Sciatic nerve (tissue), 2 donors: ENCODE results near the gene NKX2-1. TPM values are rescaled to one million over a fixed set of nuclear protein-coding genes. Genes with fewer than 3 reads are reported as not detected.
"Not testable (repeated sequence)": the region's sequence is repeated elsewhere in the genome, so short reads cannot be mapped to it uniquely, and the experiment has no call there.

ENCODE experiments used
- ATAC-seq: fragments of 200-7000 bp; cut with Tn5 transposase; one replicate; pipeline ENCODE4 v1.9.1; 2020; ENCODE audit warnings: mild to moderate bottlenecking, moderate library complexity
- DNase-seq: peaks from one replicate; pipeline ENCODE4 v3.0.0-alpha.2; 2020; ENCODE audit warnings: low spot score
- intact Hi-C: fragments of 100-400 bp; cut with DNase I; formaldehyde crosslinking; loops from one replicate; pipeline ENCODE4 v1.14.2; 2022
- total RNA-seq: library from RNA; stranded (reverse); fragmentation: NEBNext Ultra II Directional; extraction: Animal tissue kit (Norgen Biotek cat#: 25700); gene quantifications from one replicate; pipeline ENCODE4 v1.2.1, GENCODE V29; 2021
- donor health status: DM: no; HTN: no; CAD: no.
- donor health status: DM: no; HTN: no; CAD: no.

NKX2-1 gene
- total RNA-seq, 1 donor from 2014 or later, result 0.22 TPM

DNA sequence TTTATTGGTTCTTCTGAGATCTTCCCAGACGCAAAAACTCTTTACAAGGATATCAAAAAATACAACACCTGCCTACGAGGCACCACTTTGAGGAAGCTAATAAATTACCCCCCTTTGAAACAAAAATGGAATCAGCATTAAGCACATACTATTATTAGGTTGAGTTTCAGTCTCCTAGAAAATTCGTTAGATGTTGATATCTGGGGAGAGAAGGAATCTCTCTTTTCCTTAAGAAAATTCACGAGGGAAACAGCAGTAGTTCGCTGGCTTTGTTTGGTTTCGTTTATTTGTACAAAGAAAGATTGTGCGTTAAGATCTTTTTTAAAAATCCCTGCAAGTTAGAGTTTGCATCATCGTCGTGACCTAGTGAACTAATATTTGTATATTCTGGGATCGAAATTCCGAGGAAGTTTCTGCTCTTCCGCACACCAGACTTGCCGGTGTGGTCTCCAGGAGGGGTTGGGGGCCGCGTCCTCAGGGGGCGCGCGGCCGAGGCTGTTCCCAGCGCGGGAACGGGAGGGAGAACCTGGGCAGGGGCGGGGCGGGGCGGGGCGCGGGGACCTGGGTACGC, 12.1 kb downstream of the NKX2-1 start:
- ATAC-seq (no peak), DNase-seq (no peak)
- intact Hi-C loops, result no loop called here

DNA sequence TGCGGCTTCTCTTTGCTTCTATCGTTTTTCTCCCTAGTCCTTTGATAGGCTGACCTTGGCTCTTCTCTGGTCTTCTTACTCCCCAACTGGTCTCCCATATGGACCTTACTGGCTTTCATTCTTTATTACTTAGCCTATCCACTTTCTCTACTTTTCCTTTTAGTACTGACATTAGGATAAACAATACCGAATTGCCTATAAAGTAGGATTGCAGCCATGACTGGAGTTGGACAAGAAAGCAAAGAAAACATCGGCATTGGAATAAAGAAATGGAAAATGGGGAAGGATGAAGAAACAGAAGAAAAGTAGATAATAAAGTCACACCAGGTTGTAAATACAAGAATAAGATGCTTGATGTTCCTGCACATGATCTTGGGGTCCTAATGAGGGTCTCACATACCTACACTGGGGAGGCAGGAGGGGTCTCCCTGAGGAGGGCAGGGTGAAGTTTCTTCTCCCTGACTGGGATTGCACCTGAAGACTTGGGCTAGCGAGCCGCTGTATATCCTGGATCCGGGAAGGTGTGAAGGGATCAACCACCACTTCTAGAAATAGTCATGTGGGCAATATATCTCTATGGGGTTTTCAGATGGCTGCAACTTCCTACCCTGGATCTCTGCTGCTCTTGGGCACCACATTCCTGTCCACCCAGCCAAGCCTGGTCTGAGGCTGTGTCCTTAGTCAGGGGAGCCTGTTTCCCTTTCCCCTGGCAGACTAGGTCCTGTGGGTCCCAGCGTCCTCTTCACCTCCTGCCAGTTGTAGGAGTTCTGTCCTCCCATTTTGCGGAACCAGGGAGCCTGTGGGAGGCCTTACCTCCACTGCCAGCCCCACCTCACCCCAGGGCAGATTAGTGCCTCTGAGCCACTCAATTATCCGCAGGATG, 13.1 kb downstream of the NKX2-1 start:
- ATAC-seq (no peak), DNase-seq (no peak)
- intact Hi-C loops, result no loop called here

DNA sequence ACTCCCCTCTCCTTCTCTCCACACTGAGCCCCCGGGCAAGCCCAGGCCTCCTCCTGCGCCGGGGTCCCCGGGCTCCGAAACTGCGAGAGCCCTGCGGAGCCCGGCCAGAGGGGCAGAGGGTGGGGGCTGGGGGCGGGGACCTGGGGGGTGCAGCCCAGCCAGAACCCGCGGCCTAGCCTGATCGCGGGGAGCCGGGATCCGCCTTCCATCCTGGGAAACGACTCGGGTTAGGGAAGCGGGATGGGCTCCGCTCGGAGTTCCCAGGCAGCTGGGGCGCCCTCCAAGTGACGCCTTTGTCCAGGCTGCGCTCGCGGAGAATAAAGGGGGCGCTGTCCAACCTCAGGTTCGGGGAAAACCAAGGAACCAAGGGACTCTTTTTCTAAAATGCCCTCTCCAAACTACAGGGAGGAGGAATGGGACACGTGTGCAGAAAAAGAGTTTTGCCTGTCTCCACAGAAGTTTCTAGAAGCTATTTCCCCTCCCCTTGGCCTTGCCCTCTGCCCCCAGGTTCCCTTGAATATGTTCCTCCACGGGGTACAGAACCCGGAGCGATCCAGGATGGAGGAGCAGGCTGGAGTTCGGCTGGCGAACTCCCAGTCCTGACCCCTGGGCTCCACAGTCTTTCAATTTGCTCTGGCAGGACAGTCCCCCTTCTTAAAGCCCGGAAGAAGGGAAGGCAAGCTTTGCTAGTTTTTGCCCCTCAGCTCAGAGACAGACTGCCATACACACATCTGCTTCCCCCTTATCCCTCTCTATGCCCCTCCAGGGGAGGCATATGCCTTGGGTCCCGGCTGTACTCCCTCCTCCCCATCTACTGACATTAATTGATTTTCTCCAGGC, 13.9 kb downstream of the NKX2-1 start:
- DNase-seq (no peak), ATAC-seq (no peak)
- intact Hi-C loops, result no loop called here

DNA sequence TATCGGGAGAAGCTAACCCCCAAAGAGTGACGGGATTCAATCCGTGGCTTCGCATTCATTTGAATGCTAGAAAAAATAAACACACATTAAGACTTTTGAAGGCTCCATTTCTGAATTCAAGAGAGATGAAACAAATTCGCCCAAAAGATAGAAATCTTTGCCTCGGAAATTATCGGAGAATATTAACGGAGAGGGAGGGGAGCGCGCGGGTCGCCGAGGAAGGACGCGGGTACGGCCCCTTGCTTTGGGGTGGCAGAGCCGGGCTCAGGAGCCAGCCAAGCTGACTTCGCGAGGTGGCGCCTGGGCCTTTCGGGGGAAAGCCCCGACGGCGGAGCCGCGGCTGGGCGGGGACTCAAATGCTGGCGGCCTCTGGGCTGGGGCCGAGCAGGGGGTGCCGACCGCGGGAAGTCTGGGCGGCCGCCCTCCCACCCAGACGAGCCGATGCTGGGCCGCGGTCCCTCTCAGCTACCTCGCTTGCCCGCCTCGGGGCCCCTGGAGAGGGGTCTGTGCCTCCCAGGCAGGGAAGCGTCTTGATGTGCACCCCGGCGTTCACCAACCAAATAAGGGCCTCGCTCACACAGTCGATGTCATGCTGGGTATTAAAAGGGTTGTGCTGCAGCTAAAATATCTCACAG, 14.7 kb downstream of the NKX2-1 start:
- ATAC-seq (no peak), DNase-seq (no peak)
- intact Hi-C loops, result no loop called here

DNA sequence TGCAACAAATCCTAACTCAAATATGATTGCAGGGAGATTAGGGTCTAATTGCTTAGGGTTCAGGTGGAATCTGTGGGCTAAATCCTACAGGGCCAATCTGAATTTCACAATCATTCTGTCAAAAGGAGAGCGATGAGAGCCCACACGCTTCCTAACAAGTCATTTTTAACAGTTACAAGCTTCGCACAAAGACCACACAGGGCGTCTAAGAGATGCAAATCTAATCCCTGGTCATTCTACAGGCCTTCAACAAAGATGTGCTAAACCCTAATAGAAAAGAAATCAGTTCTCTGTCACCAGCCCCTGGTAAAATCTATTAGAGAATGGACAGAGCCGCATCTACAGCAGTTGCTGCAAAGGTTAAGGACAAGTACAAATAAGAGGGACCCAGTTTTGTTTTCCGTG, 15.3 kb downstream of the NKX2-1 start:
- ATAC-seq (no peak), DNase-seq (no peak)
- intact Hi-C loops, result no loop called here

DNA sequence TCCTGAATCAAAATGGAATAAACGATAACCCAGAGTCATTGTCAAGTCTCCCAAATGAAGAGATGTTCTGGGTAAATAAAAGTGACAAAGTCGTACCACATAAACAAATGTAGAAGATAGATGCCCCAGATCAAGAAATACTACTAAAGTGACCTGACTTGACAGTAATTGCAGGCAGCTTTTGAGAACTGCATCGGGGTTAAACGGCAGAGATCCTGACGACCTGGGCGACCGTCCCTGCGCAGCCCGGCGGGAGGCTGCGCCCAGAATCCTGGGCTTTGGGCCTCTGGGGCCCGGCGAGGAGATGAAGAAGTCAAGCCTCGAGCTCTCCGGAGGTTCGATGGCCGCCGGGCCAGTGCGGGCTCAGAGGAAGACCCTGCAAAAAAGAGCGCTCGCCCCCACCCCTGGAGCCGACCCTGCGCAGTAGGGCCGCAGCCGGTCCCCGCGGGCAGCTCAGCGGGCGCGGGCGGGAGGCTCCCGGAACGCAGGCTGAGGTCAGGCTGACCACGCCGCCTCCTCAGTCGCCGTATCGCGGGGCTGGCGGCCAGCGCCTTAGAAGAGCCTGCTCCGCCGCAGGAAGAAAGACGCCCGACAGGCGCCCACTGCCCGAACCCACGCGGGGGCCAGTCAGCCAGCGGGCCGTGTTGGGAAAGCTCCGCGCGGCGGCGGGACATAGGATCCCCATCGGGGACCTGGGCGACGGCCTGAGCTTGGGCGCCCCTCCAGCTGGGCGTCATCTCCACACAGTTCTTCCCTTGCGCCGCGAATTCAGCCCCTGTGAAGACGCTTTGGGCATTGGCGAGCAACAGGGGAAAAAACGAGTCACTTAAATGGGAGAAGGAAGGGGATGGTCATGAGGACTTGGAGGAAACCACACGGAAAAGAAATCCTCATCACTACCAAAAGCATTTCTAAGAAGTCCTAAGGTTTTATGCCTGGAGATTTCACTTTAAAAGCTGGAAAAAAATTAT, 16.0 kb downstream of the NKX2-1 start:
- intact Hi-C loops, result no loop called here
- ATAC-seq, result no peak
- DNase-seq, result no peak

DNA sequence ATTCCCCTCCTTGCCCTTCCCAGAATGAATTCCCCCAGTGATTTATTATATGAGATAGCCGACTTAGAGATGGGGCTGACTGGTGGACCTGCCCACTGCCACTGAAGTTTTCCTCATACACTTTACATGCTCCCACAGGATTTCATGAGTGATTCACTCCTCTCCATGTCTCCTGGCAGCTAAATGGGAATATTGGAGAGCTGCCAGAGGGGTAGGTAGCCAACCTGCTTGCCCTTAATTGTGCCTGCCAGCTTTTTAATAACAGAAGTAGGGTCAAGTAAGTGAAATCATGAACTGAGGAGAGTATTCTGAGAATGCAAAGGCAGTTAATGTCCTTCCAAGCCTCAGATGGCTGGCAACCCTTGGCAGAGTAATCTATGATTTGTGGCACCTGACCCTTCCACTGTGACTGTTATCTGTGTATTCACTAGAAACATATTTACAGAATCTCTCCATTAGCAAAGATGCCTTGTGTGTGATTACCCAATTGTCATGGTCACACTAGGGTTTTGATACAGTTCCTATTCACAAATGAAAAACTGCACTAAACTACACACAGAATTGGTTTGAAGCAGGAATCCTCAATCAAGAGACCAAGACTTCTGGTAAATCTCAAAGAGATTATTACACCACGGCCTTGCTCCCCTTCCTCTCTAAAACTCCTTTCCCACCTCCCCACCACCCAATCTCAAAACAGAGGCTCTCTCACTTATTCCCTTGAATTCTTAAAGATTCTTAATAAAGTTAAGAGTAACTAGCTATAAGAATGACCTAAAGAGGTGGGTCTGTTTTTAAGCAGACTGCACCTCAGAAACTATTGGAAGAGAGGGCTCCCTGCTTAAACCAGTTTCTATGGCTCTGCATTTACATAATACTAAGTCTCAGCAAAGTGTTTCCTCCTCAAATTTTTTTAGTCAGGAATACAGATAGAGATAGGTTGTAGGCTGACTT, 17.2 kb downstream of the NKX2-1 start:
- intact Hi-C loops, result no loop called here
- no peak for DNase-seq

DNA sequence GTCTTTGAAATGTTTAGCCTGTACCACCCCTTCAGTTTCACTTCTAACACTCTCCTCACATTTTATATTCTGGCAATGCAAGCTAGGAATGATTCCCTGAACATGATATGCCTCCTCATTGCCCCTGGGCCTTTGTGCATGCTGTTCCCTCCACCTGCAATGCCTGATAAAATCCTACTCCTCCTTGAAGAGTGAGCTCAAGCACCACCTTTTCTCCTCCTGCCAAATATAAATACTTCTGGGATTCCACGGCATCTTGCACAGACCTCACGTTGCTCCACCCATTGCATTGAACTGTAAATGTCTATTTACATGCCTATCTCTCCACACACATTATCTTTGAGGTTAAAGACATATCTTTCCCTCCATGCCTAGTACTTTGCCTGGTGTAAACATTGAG, 21.1 kb downstream of the NKX2-1 start:
- DNase-seq, result no peak
- ATAC-seq, result no peak
- intact Hi-C loops, result no loop called here

More for the DNA sequence above, 17.2 kb downstream of the NKX2-1 start:
- ATAC-seq, result no peak

DNA sequence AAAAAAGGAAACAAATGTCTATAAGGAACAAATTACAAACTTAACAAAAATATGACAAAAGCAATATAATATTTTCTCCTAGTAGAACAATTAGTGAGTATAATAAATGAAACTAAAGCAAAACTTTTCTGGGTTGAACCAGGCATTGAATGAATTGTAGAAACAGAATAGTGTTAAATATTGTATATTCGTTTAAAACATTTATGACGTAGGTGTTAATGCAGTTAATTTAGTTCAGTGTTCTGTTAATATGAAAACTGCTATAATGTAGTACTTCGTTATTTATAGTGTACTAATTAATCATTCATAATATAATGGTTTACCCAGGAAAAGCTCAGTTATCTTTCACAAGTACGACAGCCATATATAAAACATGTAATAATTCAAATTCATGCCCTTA, 23.7 kb downstream of the NKX2-1 start:
- intact Hi-C loops, result no loop called here
- ATAC-seq (no peak), DNase-seq (no peak)

DNA sequence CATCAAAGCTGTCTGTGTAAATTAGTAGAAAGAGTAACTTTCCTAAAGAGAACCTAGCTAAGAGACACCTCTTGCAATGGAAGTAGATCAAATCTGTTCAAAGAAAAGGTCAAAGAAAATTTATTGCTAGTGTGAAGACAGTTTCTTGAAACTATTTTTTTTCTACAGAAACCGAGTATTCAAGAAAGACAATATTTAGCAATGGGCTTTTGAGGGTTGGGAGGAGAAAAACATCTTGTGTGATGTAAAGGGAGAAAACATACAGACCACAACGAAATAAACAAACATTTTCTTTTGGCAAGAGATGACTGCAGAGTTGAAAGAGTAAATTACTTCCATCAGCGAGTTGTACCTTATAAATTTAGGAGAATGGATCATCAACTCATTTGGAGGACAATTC, 24.4 kb downstream of the NKX2-1 start:
- intact Hi-C loops, result no loop called here
- no peak for DNase-seq
- no peak for ATAC-seq

DNA sequence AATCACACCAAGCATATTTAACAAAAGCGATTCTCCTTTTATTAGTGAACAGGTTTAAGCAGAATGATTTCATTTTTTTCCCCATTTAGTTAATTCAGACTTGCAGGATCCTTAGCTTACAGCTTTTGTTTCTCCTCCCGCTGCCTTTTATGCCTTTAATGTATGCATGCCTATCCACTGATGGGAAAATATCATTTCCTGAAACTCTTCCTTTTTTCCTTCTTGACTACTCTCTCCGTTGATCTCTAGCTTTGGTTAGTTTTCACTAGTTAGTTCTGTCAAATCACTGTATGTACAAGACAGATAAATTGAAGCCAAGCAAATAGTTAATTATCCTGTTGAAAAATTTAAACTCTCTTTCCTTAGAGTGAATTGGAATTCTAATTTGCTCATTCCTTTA, 26.3 kb downstream of the NKX2-1 start:
- DNase-seq (no peak), ATAC-seq (no peak)
- intact Hi-C loops, result no loop called here

DNA sequence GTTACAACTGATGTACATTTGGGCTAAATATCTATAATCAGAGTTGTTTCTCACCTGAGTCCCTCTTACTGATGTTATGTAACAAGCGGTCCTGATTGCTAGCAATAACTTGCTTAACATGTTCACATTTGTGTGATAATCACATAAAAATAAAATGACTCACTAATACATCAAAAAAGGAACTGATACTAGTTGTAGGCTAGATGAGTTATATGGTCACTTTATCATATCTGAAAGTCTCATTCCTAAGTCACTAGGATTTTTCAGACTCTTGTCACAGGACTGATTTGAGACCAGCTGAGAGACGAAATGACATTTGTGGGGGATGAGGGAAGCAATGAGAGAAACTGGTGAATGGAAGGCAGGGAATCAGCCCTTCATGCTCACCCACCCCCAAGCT, 34.3 kb downstream of the NKX2-1 start:
- intact Hi-C loops, result no loop called here
- no peak for ATAC-seq
- DNase-seq, result no peak

DNA sequence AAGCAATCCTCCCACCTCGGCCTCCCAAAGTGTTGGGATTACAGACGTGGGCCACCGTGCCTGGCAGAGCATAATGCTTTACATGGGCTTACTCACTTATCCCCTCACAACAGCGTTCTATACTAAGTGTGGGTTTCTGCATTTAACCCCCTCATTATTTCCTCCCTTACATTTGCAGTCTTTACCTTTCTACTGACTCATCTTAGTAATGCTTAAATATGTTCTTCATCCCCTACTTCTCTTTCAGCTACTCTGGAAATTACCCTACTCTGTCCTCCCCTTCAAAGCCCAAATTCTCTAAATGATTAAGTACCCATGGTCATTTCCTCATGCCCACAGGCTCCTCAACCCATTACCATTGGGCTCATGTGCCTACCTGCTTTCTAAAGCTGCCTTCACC, 40.7 kb downstream of the NKX2-1 start:
- DNase-seq (no peak), ATAC-seq (no peak)
- intact Hi-C loops, result no loop called here

DNA sequence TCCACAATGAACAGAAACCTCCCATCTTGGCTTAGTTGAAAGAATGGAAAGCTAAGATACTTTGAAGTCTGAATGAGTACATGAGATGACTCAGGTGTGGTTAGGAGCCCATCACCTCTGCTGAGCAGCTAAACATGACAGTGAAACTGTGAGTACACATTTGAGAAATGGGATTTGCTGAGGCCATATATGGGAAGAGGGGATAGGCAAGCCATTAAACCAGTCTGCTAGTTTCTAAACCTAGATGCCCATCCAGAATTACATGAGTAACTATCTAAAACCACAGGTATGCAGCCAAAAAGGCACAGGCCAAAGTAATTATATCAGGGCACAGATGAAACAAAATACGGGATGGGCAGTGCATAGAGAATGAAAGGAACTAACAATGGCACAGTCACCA, 41.2 kb downstream of the NKX2-1 start:
- intact Hi-C loops, result no loop called here
- ATAC-seq (no peak), DNase-seq (no peak)

DNA sequence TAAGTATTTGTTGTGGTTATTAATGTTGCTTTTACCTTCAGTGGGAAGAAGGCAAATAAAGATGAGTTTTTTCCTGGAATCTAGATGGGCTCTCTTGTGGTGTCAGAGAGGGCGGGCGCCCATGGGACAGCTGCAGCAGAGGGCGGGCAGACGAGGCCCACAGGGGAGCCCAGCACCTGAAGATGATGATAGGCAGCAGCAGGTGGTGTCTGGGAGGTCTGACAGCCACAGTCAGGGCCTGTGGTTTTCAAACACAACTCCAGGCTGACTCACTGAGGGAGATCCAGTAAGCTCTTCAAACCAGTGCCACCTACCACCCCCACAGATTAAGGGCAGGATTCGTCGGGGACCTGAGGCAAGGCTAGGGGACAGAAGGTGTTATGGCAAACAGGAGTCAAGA, 42.8 kb downstream of the NKX2-1 start:
- ATAC-seq (no peak), DNase-seq (no peak)
- intact Hi-C loops, result no loop called here

DNA sequence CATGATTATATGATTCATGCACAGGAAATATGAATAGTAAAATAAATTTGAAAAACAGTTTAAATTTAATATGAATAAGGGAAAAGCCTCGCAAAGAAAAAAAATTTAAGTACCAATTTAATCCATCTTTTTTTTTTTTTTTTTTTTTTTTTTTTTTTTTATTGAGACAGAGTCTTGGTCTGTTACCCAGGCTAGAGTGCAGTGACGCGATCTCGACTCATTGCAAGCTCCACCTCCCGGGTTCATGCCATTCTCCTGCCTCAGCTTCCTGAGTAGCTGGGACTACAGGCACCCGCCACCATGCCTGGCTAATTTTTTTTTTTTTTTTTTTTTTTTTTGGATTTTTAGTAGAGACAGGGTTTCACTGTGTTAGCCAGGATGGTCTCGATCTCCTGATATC, 44.0 kb downstream of the NKX2-1 start:
- DNase-seq, ATAC-seq, intact Hi-C loops: not testable (repeated sequence)

DNA sequence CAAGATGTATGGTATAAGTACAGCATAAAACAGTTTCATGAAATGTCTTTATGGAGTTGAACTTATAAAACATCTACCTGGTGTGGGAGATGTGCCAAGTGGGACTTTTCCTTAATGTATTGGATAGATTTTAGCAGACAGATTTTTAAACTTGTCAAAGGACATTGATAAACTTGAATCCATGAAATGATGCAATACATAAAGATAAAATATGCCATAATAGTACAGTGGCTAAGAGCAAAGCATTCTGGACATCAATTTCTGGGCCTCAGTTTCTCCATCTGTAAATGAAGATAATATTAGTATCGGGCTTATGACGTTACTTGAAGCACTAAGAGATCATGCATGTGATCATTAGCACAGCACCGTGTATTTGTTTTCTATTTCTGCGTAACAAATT, 45.4 kb downstream of the NKX2-1 start:
- intact Hi-C loops, result no loop called here
- DNase-seq, result no peak
- ATAC-seq, result no peak
